Stimulated activated CD8-positive, alpha-beta memory T cell treated with anti-CD3 and anti-CD28 coated beads, Interleukin-4, amount 100 ng/mL, for 48 hours (primary cell): Measurements from ENCODE around the gene ANXA2R.
"Not testable (repeated sequence)": the region's sequence is repeated elsewhere in the genome, so short reads cannot be mapped to it uniquely, and the experiment has no call there.

Source experiments
- DNase-seq: peaks from one replicate; pipeline ENCODE4 v3.0.0-alpha.2; 2020

Gene ANXA2R

DNA sequence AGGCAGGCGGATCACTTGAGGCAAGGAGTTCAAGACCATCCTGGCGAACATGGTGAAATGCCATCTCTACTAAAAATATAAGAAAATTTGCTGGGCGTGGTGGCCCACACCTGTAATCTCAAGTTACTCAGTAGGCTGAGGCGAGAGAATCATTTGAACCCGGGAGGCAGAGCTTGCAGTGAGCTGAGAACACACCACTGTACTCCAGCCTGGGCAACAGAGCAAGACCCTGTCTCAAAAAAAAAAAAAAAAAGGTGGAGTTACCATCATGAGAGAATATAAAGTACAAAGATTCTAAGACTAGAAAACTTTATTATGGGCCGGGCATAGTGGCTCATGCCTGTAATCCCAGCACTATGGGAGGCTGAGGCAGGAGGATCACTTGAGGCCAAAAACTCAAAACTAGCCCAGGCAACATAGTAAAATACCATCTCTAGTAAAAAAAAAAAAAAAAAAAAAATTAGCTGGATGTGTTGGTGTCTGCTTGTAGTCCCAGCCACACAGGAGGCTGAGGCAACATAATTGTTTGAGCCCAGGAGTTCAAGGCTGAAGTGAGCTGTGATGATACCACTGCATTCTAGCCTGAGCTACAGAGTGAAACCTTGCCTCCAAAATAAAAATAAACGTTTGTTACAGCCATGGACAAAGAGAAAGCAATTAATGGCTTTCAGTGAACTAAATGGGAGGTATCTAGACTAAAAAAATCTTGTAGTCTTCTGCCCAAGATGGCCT is 12.9 kb downstream of the ANXA2R start:
- no peak for DNase-seq

DNA sequence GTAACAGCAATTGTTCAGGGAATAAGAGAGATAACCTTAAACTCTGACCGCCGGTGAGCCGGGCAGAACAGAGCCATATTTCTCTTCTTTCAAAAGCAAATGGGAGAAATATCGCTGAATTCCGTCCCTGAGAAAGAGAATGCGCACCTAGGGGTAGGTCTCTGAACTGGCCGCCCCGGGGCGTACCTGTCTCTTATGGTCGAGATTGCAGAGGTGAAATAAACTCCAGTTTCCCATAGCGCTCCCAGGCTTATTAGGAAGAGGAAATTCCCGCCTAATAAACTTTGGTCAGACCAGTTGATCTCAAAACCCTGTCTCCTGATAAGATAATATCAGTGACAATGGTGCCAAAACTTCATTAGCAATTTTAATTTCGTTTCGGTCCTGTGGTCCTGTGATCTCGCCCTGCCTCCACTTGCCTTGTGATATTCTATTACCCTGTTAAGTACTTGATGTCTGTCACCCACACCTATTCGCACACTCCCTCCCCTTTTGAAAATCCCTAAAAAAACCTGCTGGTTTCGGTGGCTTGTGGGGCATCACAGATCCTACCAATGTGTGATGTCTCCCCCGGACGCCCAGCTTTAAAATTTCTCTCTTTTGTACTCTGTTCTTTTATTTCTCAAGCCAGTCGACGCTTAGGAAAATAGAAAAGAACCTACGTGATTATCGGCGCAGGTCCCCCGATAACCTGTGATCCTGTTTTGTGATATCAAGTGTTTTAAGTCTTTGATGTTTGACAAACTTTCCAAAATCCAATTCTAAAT is 14.8 kb downstream of the ANXA2R start:
- DNase-seq: not testable (repeated sequence)

DNA sequence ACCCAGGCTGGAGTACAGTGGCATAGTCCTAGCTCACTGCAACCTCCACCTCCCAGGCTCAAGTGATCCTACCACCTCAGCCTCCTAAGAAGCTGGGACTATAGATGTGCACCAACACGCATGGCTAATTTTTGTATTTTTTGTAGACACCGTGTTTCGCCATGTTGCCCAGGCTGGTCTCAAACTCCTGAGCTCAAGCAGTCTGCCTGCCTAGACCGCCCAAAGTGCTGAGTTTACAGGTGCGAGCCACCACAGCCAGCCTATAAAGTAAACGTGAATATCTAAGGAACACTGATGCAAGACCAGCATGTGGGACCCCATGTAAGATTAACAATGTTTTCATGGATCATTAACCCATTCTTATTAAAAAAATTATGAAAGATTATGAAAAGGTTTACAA is 15.9 kb downstream of the ANXA2R start:
- DNase-seq: no peak

DNA sequence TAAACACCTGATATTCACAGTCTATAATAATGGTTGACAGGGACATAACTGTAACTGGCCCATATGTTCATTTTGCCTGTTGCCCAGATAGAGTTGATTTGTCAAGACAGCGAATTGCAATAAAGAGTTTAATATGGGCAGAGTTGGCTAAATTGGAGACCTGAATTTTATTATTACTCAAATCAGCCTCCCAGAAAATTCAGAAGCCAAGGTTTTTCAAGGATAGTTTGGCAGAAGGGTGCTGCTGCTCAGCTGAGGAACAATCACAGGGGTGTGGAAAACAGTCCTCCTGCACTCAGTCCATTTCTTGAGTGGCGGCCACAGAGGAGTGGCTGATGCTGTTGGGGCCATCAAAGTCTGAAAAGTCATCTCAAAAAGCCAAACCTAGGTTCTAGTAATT is 19.0 kb downstream of the ANXA2R start:
- no peak for DNase-seq

DNA sequence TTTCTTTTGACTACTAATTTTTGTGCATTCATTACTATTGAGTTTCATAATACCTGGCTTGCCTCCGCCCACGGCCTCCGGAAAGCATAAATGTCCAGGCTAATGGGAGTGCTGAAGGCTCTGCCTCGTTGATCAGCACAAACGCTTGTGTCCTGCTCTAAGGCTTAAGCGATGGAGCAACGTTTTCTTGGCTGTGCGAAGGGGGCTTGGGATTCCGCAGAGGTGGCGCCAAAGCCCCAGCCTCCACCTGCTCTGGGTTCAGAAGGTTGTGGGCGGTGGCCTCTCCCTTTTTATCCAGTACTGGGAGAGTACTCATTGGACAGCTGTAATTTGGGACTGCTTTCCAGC is 19.7 kb downstream of the ANXA2R start:
- DNase-seq: peak; percentile 55

DNA sequence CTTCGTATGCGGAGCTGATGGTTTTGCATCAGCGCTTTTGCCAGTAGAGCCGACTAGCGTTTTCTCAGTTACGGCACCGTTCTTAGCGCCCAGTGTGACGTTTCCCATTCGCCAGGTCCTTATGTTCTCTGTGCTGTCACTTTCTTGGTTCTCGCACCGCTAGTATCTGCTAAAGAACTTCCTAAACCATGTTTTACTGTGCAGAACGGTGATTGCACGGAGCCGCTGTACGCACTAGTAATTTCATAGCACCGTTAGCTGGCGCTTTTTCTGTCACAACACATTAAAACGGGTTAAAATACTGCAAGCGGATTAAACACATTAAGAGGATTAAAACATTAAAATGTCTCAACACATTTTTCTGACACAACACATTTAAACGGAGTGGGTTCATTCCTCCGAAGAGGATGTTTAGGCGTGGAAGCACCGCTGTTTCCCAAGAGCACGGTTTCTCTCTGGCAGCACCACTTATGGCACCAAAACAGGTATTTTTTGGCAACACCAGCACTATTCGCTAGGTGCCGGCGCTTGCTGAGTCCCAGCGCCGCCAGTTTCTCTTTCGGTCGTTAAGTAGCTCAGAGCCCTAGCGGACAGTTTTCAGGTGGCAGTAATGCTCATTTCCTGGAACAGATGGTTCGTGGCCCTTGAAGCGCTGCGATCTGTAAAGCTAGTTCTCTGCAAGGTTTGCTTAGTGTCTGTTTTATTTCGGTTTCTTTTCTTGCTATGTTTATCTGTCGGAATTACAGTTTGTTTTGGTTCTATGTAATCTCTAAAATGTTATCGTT is 20.3 kb downstream of the ANXA2R start:
- peak; percentile 79 for DNase-seq

DNA sequence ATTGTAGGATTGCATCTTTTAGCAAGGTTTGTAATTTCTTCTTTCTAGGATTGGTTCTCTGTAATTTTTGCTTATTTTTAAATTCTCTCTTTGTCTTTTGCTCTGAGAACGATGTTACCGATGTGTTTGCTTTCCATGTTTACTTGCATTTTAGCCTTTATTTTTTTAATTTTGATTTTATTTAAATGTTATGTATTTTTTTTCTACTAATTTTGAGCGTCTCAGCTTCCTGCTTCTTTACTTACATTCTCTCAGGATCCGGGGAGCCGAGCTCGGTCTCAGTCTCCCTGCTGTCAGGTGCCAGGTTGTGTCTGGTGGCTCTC is 20.9 kb downstream of the ANXA2R start:
- no peak for DNase-seq

DNA sequence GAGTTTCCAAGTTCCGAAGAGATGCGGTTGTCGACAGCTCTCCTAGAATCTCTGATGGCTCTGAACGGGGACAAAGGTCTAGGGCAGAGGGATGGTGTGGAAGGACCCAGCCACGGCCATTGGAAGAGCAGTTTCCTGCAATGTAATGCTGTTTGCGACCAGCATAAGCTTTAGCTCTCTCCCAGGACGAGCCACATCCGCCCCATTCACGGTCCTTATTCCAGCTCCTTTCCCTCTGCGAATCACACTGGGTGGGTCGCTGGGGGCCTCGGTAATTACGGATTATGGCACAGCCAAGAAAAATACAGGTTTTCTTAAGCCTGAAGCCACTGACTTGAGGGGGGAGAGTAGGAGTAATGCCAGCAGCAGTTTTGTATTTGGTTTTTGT is 22.7 kb downstream of the ANXA2R start:
- DNase-seq: peak; percentile 57

DNA sequence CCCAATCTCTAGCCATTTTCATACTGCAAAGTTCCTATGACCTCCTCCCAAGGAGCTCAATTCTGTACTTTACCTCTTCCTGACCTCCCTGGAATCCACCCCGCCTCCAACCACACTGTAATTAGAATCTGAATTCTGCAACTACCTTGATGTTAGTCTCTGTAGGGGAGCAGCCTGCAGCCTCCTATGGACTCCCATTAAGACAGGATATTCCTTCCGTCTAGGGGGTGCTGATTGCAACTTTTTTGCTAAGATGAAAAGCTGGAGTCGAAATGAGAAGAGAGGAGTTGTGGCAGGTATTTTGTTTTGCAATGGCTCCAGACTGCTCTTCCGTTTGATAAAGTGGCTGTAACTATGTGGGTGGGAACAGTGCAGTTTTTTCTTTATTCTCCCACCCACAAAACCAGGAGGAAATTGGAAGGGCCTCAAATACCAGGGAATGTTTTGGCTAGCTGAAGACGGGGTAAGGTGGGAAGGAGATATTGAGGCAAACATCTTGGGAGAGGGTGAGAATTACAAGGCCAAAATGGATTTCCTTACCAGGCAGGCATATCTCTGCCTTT is 23.8 kb downstream of the ANXA2R start:
- DNase-seq: no peak

DNA sequence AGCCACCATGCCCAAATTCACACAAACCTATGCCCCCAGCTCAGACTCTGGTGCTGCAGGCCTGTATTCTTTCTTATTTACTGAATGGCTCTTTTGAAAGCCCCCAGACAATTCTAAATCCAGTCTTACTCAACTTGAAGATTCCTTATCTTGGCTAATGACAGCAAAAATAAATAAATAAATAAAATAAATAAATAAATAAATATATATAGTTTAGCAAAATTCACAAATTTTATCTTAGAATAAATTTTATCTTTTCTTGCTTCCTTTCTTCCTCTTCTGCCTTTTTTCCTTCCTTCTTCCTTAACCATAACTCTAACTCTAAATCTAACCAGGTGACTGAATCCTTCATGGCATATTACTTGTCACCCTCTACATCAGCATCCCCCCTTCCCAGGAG is 25.6 kb downstream of the ANXA2R start:
- DNase-seq: no peak

DNA sequence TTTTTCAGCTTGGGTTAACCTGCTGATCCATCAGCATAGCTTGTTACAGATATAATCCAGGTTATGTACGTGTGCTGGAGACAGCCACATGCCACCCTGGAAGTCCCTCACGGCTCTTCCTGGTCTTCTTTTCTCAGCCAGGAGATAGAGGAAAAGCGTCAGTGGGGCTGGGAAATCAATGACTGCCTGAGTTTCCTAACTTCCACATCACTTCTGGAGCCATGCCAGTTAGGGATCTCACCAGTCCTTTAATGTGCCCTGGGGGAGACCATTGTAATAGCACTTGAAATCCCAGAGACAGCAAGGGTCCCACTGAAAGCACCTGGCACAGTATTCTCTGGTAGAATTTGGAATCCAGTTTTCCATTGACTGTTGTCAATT is 29.2 kb downstream of the ANXA2R start:
- DNase-seq: no peak

DNA sequence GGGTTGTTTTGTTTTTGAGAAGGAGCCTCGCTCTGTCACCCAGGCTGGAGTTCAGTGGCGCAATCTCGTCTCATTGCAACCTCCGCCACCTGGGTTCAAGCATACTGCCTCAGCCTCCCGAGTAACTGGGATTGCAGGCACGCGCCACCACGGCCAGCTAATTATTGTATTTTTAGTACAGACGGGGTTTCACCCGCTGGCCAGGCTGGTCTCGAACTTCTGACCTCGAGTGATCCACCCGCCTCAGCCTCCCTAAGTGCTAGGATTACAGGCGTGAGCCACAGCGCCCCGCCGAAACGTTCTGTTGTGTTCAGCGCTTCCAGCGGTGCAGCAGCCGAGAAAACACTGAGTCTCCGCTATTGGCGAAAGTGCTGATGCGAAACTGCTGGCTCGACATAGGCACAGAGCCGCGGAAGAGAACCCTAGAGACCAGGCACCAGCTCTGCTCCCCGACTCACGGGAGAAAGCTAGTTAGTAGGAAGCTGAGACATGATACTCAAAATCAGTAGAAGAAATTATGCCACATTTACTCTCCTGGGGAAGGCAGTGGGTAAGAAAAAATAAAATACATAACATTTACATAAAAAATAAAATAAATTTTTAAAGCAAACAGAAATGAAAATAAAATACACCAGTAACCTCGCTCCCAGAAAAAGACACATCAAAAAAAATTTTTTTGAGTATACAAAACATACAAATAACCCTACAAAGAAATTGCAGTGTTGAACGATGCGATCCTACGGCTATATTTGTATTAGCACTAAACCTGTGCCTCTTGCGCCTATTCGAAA is 31.6 kb downstream of the ANXA2R start:
- DNase-seq: peak; percentile 94

DNA sequence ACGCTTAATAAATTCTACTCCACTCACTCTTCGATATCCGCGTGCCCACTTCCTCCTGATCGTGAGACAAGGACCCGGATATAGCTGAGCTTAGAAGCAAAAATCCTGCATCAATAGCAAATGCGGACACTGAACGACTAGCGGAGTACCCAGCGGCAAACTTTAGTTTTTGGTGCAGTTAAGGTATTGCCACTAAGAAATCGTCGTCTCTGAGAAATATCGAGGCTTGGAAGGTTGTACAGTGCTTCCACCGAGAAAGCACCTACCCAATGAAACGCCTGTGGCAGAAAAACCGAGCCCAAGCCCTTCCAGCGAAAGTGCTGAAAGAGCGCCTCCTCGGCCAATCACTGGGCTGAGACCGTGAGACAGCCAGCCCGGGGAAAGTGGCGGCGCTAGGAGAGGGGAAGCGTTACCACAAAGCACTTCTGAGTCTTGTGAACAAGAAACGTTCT is 32.2 kb downstream of the ANXA2R start:
- DNase-seq: peak; percentile 84

DNA sequence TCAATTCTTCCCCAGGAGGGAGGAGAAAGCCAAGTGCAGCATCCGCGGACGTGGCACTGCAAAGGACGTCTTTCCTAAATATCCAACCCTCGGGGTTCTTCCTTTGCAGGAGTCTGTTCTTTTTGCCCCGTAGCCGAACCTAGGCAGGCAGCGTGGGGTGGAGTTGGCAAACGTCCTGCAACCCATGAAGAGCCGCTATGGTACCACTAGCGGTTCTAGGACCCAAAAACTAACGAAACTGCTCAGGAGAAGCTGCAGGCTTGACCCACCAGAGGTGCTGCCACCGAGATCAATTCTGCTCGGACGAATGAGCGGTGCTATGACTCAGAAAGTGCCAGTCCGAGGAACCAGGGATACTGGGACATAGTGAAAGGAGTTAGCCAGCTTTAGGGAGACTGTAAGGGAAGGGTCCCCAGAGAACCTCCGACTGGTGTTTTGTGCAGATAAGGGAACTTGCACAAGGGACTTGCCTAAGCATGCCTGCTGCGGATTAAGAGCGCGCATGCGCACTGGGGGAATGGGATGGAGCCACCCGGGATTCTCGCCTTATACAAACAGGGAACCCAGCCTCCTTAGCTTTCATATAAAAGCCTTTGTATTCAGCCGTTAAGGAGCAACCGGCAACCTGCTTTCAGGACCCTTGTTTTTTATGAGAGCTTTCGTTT is 32.7 kb downstream of the ANXA2R start:
- DNase-seq: peak; percentile 81

DNA sequence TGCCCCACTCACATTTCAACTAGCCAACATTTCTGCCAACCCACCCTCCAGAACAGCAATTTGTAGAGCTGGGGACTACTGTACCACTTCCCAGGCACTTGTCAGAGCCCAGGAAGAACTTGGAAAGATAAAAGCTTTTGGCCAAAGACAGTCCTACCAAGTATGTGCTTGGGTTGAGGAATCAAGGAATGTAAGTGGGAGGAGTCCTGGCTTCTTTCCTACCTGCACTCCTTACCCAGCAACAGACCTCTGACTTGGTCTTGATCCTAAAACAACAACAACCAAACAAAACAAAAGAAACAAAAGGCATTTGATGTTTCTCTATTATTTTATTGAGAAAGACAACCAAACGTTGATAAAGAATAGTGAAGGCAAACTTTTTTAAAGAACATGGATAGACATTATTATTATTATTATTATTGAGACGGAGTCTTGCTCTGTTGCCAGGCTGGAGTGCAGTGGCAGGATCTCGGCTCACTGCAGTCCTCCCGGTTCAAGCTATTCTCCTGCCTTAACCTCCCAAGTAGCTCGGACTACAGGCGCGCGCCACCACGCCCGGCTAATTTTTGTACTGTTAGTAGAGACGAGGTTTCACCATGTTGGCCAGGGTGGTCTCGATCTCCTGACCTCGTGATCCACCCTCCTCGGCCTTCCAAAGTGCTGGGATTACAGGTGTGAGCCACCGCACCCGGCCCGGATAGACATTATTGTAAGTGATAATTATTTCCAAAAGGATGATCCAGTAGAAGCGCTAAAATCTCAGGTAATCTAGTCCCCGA is 33.5 kb downstream of the ANXA2R start:
- DNase-seq: no peak

DNA sequence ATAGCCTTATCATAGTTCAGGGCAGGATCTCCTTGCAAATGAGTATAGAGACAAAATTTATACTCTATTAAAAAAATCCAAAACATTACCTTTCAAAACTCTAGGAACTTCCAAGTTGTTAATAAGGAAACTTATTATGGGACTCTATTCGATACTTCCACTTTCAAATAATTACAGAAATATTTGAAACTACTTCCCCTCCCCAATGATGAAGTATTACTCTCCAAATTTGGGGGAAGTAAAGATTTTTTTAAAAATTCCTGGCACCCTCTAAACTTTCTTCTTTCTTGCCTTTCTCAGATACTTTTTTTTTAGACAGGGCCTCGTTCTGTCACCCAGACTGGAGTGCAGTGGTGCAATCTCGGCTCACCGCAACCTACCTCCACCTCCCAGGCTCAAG is 35.1 kb downstream of the ANXA2R start:
- DNase-seq: no peak

DNA sequence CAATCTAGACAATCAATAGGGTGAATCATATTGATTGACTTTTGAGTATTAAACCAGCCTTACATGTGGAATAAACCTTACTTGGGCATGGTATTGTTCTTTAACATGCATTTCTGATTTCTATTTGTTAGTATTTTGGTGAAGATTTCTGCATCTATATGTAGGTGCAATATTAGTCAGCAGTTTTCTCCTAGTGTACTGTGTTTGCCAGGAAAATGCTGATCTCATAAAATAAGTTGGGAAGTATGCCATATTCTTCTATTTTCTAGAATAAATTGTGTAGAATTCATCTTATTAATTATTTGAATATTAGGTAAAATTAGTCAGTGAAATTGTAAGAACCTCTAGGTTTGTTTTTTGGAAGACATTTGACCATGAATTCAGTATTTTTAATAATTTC is 38.4 kb downstream of the ANXA2R start:
- DNase-seq: no peak

DNA sequence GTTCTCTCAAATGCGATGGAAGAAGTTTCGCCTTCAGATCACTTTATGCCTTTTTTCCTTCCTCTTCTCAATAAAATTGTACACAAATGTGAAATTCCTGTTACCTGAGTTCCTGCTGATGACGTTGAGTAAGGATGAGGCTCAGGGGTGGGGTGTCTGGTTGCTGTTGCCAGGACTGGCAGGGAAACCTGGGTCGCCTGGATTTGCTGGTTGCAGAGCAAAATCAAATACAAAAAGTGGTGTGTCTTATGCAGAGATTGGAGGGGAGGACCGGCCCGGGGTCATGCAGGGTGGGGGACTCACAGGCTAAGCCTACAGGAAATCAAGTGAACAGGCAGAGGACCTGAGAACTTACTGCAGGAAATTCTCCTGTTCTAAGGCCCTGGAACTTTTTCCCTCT is 39.2 kb downstream of the ANXA2R start:
- no peak for DNase-seq

DNA sequence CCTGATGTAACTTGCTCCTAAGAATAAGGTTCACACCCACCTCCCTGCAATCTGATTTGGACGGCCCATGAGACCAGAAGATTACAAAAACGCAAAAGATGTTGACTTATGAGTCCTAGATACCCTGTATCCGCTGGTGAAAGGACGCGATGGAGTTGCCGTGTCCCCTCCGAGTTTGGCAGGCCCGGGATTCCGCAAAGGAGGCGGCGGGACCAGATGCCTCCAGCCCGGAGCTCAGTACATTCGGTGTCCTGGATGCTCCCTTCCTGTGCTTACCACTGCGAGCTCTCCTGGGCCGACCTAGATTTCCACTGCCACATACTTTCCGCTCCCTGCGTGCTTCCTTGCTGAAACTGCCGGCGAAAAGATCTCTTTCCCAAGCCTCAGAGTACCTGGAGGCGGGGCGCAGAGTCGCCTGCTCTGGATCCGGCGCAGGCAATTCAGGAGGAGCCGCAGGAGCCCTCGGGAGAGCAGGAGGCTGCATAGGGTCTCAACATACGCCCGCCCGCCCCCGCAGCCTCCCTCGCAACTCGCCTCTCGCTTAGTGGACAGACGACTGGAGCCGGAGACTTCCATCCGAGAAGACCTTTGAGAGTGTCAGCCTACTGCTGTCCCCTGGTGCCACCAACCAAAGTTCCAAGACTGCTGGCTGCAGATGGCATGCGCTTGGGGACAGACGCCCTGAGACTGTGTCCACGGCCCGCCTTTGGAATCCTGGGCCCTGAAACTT is 39.8 kb downstream of the ANXA2R start:
- no peak for DNase-seq

DNA sequence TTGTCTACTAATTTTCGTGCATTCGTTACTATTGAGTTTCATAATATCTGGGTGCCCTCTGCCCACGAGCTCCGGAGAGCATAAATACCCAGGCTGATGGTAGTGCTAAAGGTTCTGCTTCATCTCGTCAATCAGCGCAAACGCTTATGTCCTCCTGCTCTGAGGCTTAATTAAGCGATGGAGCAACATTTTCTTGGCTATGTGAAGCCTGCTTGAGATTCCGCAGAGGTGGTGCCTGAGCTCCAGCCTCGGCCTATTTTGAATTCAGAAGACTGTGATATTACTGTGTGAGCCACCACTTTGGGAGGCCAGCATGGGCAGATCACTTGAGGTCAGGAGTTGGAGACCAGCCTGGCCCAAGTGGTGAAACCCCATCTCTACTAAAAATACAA is 44.8 kb downstream of the ANXA2R start:
- no peak for DNase-seq
